HG03045 (cell line): Measurements from ENCODE around the gene UNC13A.

Source experiments
- ATAC-seq: cut with Tn5 transposase; IDR thresholded peaks from one replicate; pipeline ENCODE4 v1.9.1; 2021; ENCODE audit warnings: mild to moderate bottlenecking, moderate library complexity; ENCODE audit not compliant: unreplicated experiment

Gene UNC13A

GRCh38 chr19:17711851-17712250, 23.7 kb upstream of the UNC13A start:
- ATAC-seq: no peak

DNA sequence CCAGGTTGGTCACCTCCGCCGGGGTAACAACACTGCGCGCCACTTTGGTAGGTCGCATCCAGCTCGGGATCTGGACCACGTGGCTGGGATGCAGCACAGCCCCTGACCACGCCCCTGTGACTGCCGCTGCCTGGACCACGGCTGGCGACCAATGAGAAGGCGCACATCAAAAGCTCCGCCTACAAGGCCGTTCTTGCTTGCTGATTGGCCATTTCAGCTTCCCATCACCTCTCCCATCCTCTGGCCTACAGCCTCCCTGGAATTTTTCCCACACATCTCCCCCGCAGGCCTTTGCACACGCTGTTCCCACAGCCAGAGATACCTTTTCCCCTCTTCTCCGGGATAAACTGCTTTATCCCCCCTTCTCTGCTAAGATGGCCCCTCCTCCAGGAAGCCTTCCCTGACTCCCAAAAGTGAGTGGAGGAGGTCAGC, 18.6 kb upstream of the UNC13A start:
- ATAC-seq: no peak

GRCh38 chr19:17703824-17704463, 15.8 kb upstream of the UNC13A start:
- ATAC-seq: no peak

GRCh38 chr19:17695198-17695597, 7.0 kb upstream of the UNC13A start:
- no peak for ATAC-seq

- ATAC-seq: no peak
Observed at GRCh38 chr19:17692566-17692965, 4.4 kb upstream of the UNC13A start.

GRCh38 chr19:17688853-17689595, 870 bp upstream of the UNC13A start:
- ATAC-seq: no peak

DNA sequence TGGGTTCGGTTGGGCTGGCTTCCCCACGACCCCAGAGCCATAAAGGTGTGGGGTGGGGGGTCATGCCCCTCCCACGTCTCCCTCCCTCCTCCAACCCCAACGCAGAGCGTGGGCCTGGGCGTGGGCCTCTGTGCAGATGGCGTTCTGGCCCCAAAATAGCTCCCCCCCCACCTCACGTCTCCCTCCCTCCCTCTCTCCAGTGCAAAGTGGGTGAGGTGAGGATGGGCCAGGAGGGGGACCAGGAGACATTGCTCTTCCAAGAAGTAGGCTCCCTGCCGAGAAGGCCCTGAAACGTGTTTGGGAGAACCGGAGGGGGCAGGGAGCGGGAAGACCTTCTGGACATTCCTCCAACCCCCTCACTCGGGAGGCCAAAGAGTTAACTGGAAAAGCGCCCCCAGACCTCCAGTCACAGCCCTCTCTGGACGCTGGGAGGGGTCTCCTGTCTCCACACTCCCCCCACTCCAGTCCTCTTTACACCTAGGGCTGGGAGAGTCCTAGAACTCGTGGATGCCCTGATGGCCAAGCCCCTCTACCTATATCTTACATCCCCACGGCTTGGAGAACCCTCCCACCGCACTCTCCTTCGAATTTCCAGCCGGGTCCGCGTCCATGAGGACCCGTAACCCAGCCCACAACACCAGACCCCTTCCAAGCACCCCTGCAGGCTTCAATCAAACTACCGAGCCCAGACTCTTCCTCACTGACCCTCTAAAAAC, 855 bp downstream of the UNC13A start:
- no peak for ATAC-seq

DNA sequence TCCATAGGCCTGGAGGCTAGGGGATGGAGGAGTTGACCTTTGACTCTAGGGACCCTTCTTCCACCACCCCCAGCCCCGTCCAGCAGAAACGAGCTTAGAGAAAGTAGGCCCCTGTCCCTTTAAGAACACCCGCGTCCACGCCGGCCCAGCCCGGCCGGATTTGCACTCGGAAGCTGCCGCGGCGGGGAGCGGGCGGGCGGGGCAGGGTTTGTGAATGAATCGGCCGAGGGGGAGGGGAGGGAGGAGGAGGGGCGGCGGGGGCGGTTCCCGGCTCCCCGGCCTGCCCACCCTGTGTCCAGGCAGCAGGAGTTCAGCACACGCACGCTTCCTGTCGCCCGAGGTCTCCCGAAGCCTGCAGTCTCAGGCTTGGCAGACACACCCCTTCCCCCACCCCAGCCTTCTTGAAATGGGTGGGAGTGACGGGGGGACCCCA, 1.5 kb downstream of the UNC13A start:
- no peak for ATAC-seq

GRCh38 chr19:17686023-17686521, 2.1 kb downstream of the UNC13A start:
- ATAC-seq: no peak

- no peak for ATAC-seq
Observed at GRCh38 chr19:17685451-17686022, 2.6 kb downstream of the UNC13A start.

DNA sequence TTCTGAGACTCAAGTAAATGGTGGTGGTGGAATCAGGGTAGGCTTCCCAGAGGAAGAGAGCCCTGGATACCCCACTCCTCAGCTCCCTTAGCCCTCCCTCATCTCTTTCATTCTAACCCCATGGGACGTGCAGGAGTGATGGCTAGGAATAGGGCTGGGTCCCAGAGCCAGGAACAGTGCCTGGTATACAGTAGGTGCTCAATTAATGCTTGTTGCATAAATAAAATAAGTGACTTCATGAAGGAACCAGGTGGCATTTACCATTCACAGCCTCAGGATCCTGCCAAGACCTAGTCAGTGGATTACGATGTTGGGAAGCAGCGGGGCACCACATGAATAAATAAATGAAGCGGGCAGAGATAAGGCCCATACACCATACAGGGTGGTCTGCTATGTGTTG, 3.9 kb downstream of the UNC13A start:
- no peak for ATAC-seq

DNA sequence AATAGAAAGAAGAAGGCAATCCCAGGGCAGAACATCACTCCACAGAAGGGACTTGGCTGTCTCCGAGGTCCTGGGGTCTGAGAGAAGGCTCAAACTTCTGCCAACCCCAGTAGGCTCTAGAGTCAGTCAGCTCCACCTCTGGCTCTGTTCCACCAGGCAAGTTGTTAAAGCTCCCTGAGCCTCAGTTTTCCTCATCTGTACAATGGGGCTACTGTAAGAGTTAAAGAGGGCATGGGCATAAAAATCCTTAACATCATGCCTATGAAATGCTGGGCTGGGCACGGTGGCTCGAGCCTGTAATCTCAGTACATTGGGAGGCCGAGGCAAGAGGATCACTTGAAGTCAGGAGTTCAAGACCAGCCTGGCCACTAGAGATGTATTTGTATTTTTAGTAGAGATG, 5.1 kb downstream of the UNC13A start:
- no peak for ATAC-seq

DNA sequence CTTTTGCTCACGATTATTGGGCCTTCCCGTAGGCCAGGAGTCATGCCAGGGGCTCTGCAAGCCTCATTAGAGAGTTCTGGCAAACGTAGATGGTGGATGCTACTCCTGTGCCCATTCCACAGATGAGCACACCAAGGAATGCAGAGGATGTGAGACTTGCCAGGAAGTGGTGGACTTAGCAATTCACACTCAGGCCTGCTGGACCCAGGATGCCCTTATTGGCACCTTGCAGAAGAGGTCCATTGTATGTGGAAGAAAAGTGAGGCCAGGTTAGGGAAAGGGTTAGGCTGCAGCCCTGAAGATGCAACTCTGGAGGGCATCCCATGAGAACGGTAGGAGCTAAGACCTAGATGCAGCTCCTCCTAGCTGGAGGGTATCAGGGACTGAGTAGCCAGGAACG, 5.9 kb downstream of the UNC13A start:
- no peak for ATAC-seq

DNA sequence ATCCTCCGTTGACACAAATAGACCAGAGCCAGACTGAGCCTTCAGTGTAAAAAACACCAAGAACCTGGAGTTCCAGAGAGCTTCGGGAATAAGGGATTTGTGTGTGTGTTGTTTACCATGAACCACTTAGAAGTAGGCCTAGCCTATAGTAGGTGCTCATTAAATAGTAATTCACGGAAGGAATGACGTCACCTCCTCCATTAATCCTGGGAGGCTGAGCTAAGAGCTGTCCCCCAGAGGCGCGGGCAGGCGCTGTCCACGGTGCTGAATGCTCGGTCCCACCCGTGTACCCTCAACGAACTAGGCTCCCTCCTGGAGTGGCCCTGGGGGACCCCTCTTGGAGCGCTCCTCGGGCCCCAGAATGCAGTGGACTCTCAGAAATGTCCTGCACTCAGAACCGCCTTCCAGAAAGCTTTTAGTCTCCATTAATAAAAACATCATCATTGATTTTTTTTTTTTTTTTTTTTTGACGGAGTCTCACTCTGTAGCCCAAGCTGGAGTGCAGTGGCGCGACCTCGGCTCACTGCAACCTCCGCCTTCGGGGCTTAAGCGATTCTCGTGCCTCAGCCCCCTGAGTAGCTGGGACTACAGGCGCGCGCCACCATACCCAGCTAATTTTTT, 6.5 kb downstream of the UNC13A start:
- ATAC-seq: no peak

- ATAC-seq: peak; percentile 50
Observed at GRCh38 chr19:17680230-17680722, 7.9 kb downstream of the UNC13A start.

DNA sequence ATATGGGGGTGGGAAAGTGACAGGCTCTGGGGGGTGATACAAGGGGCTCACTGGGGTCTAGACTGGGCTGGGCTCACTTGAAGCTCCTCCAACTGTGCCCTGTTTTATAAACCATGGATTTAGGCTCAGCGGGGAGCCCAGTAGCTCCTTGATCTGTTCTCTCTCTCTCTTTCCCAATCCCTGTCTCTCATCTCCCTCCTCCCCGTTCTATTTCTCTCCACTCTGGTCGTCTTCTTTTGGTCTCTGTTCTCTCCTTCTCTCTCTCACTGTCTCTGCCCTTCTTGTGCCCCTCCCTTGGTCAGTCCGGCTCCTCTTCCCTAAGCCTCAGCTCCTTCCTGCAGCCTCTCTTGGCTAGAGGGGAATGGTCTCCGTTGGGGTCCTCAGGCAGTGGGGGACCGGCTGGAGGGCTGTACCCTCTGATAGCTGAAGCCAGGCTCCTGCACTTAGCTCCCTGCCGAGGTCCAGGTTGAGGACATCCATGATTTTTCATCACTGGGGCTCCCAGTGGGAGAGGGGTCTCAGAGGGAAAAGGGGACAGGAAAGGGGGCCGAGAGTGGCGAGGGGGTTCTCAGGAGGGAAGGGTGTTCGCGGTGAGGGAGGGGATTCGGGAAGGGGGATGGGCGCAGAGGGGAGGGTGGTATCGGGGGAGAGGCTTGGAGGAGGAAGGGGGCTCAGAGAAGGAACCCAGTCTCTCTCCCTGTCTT, 8.5 kb downstream of the UNC13A start:
- ATAC-seq: no peak

- ATAC-seq: no peak
Observed at GRCh38 chr19:17678836-17679235, 9.3 kb downstream of the UNC13A start.

GRCh38 chr19:17677002-17677401, 11.2 kb downstream of the UNC13A start:
- no peak for ATAC-seq

- no peak for ATAC-seq
Observed at GRCh38 chr19:17676295-17676694, 11.9 kb downstream of the UNC13A start.
